Activated T-helper 1 cell treated with anti-CD3 and anti-CD28 coated beads, Interleukin-12 subunit alpha, Interleukin-12 subunit beta, Interleukin-2, Interleukin-4 antibody, amounts not matched to agents 30 ng/mL and 10 ng/mL and 1 ng/mL, durations not matched to agents 14 hours and 24 hours and 36 hours (primary cell): ENCODE data around the gene R3HDM2. TPM values are rescaled to one million over a fixed set of nuclear protein-coding genes. Genes with fewer than 3 reads are reported as not detected.
"Not testable (repeated sequence)": the region's sequence is repeated elsewhere in the genome, so short reads cannot be mapped to it uniquely, and the experiment has no call there.

Experiments used
- DNase-seq: peaks from one replicate; pipeline ENCODE4 v3.0.0; 2021; ENCODE audit warnings: low spot score
- H3K27ac Mint-ChIP-seq: one replicate; pipeline ENCODE4 v1.8.0; 2021; ENCODE audit warnings: mild to moderate bottlenecking, mixed read lengths
- H3K27me3 Mint-ChIP-seq: one replicate; pipeline ENCODE4 v1.8.0; 2022; ENCODE audit warnings: mild to moderate bottlenecking, moderate library complexity, mixed read lengths; ENCODE audit not compliant: insufficient read depth
- H3K36me3 Mint-ChIP-seq: one replicate; pipeline ENCODE4 v1.8.0; 2021; ENCODE audit warnings: low read depth, mixed read lengths
- H3K4me1 Mint-ChIP-seq: one replicate; pipeline ENCODE4 v1.8.0; 2021; ENCODE audit warnings: low read depth, mixed read lengths
- H3K4me3 Mint-ChIP-seq: one replicate; pipeline ENCODE4 v1.8.0; 2021; ENCODE audit warnings: mild to moderate bottlenecking, moderate library complexity, mixed read lengths
- H3K9me3 Mint-ChIP-seq: one replicate; pipeline ENCODE4 v1.8.0; 2021; ENCODE audit warnings: mixed read lengths
- intact Hi-C: fragments of 100-400 bp; cut with micrococcal nuclease; formaldehyde crosslinking; loops from one replicate; pipeline ENCODE4 v1.15.1; 2024
- total RNA-seq: library from RNA; stranded (reverse); gene quantifications from 2 replicates; pipeline ENCODE4 v1.2.3, GENCODE V29; 2022

Gene R3HDM2
- total RNA-seq, 1 donor from 2014 or later = 44.6 TPM

- Mint-ChIP-seq H3K27ac (no peak overlapping the region), H3K27me3 (no peaks in the 10 kb centered on the region), H3K4me1 (no peaks in the 10 kb centered on the region), H3K9me3 (peaks cover 7% of the 10 kb centered on the region), H3K4me3 (no peak overlapping the region), H3K36me3 (peaks cover 19% of the 10 kb centered on the region)
- no peak for DNase-seq
- intact Hi-C loops = no loop called here
Observed at GRCh38 chr12:57367121-57367520, 63.7 kb downstream of the R3HDM2 start.

DNA sequence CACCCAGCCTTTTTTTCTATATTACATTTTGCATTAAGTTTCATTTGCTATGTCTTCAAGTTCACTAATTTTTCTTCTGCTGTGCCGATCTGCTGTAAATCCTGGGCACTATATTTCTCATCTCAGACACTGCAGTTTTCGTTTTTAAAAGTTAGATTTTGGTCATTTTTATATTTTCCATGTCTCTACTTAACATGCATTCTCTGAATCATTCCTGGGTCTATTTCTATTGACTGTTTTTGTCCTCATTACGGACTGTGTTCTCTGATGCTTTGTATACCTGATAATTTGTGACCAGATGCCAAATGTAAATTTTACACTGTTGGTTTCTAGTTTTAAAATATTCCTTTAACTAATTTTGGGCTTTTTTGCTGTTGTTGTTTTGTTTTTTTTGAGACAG is 64.5 kb downstream of the R3HDM2 start:
- Mint-ChIP-seq H3K27me3 (no peaks in the 10 kb centered on the region), H3K27ac (no peak overlapping the region), H3K36me3 (peaks cover 19% of the 10 kb centered on the region), H3K4me3 (no peak overlapping the region), H3K4me1 (no peaks in the 10 kb centered on the region), H3K9me3 (peaks cover 7% of the 10 kb centered on the region)
- DNase-seq = no peak
- intact Hi-C loops = no loop called here

- H3K36me3 Mint-ChIP-seq = peaks cover 15% of the 10 kb centered on the region
- H3K27ac Mint-ChIP-seq, DNase-seq, H3K4me3 Mint-ChIP-seq, intact Hi-C loops, H3K27me3 Mint-ChIP-seq, H3K9me3 Mint-ChIP-seq, H3K4me1 Mint-ChIP-seq: not testable (repeated sequence)
Observed at GRCh38 chr12:57364156-57364555, 66.7 kb downstream of the R3HDM2 start.

DNA sequence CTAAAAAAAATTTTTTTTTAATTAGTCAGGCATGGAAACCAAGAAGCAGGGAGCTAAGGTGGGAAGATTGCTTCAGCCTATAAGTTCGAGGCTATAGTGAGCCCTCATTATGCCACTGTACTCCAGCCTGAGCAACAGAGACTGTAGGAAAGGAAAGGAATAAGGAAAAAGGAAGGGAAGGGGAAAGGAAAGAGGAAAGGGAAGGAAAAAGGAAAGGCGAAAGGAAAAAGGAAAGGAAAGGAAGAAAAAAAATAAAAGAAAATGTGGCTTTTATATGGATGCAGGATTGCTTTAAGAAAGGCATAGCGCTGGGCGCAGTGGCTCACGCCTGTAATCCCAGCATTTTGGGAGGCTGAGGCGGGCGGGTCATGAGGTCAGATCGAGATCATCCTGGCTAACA is 70.4 kb downstream of the R3HDM2 start:
- no peaks in the 10 kb centered on the region for H3K9me3 Mint-ChIP-seq
- no peak overlapping the region for H3K27ac Mint-ChIP-seq

DNA sequence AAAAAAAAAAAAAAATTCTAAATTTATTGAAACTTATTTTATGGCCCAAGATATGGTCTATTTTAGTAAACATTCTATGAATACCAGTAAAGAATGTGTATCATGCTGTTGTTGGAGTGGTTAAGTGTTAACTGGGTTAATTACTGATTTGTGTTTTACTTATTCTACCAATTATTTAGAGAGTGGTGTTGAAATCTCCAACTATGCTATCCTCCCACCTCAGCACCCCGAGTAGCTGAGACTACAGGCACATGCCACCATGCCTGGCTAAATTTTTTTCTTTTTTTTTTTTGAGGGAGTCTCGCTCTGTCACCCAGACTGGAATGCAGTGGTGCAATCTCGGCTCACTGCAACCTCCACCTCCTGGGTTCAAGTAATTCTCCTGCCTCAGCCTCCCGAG is 72.2 kb downstream of the R3HDM2 start:
- Mint-ChIP-seq H3K4me1 (no peaks in the 10 kb centered on the region), H3K27me3 (no peaks in the 10 kb centered on the region), H3K4me3 (no peak overlapping the region), H3K27ac (no peak overlapping the region), H3K9me3 (no peaks in the 10 kb centered on the region), H3K36me3 (peaks cover 5% of the 10 kb centered on the region)
- no peak for DNase-seq
- intact Hi-C loops = no loop called here

More for the DNA sequence above, 70.4 kb downstream of the R3HDM2 start:
- no peaks in the 10 kb centered on the region for H3K4me1 Mint-ChIP-seq
- H3K4me3 Mint-ChIP-seq = no peak overlapping the region
- no peak for DNase-seq
- peaks cover 5% of the 10 kb centered on the region for H3K36me3 Mint-ChIP-seq
- H3K27me3 Mint-ChIP-seq = no peaks in the 10 kb centered on the region
- intact Hi-C loops = no loop called here

DNA sequence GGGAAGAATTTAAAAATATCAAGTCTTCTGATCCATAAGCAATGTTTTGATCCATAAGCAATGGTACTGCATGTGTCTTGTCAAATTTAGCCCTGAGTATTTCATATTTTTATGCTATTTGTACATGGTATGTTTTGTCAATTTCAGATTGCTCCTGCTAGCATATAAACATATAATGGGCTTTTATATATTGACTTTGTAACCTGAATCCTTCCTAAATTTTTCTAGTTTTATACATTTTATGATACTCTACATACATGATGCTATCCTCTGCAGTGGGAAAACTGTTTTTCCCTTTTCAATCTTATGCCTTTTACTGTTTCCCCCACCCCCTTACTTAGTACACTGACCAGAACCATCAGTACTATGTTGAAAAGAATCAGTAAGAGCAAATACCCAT is 75.1 kb downstream of the R3HDM2 start:
- DNase-seq = no peak
- no peaks in the 10 kb centered on the region for H3K9me3 Mint-ChIP-seq
- intact Hi-C loops = no loop called here
- no peak overlapping the region for H3K27ac Mint-ChIP-seq
- H3K4me3 Mint-ChIP-seq = no peak overlapping the region
- no peaks in the 10 kb centered on the region for H3K27me3 Mint-ChIP-seq
- H3K4me1 Mint-ChIP-seq = no peaks in the 10 kb centered on the region
- H3K36me3 Mint-ChIP-seq = peaks cover 11% of the 10 kb centered on the region

- intact Hi-C loops = no loop called here
- Mint-ChIP-seq H3K4me1 (no peaks in the 10 kb centered on the region), H3K27ac (no peak overlapping the region), H3K4me3 (no peak overlapping the region), H3K36me3 (peaks cover 12% of the 10 kb centered on the region), H3K9me3 (peaks cover 7% of the 10 kb centered on the region), H3K27me3 (no peaks in the 10 kb centered on the region)
- DNase-seq = no peak
Observed at GRCh38 chr12:57352166-57352565, 78.7 kb downstream of the R3HDM2 start.

GRCh38 chr12:57347284-57347683 is 83.6 kb downstream of the R3HDM2 start:
- DNase-seq = no peak
- Mint-ChIP-seq H3K4me1 (peaks cover 7% of the 10 kb centered on the region), H3K27me3 (no peaks in the 10 kb centered on the region), H3K27ac (no peak overlapping the region), H3K36me3 (peaks cover 18% of the 10 kb centered on the region), H3K9me3 (peaks cover 8% of the 10 kb centered on the region), H3K4me3 (no peak overlapping the region)
- intact Hi-C loops = no loop called here

GRCh38 chr12:57343703-57344378 is 87.0 kb downstream of the R3HDM2 start:
- Mint-ChIP-seq H3K9me3 (peaks cover 8% of the 10 kb centered on the region), H3K27me3 (no peaks in the 10 kb centered on the region), H3K4me1 (peaks cover 7% of the 10 kb centered on the region), H3K36me3 (peaks cover 17% of the 10 kb centered on the region), H3K27ac (no peak overlapping the region), H3K4me3 (no peak overlapping the region)
- intact Hi-C loops = no loop called here
- no peak for DNase-seq

- peaks cover 7% of the 10 kb centered on the region for H3K4me1 Mint-ChIP-seq
- peaks cover 2% of the 10 kb centered on the region for H3K9me3 Mint-ChIP-seq
- intact Hi-C loops = no loop called here
- no peak overlapping the region for H3K4me3 Mint-ChIP-seq
- H3K36me3 Mint-ChIP-seq = peaks cover 16% of the 10 kb centered on the region
- no peaks in the 10 kb centered on the region for H3K27me3 Mint-ChIP-seq
- H3K27ac Mint-ChIP-seq = no peak overlapping the region
- DNase-seq = no peak
Observed at GRCh38 chr12:57342207-57342691, 88.6 kb downstream of the R3HDM2 start.

DNA sequence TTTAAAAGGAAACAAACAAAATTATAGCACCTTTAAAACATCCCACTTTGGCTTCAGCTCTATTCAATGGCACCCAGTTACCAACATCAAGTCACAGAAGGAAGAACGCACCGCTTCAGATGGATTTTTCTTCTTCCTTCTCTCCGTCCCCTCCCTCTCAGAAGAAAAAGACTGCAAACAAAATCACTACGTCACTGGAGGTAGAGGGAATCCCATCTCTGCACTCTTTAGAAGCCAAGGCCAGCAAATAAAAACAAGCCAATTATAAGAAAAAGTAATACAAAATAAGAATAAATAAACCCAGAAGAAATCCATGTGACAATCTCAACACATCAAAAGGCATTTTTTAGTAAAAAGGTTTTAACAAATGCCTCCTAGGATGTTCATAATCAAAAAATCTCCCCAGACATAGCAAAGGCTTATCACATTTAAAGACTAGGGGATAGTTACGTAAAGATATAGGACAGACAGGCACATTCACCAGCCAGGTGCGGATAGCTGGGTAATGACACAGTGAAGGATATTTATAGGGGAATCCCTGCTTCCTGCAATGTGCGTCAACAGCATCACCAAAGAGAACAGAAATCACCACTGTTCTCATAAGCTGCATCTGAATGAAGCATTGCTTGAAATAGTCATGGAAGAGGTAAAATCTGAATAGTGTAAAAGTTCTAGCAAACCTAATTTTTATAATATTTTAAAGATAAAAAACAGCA is 89.4 kb downstream of the R3HDM2 start:
- Mint-ChIP-seq H3K36me3 (peaks cover 16% of the 10 kb centered on the region), H3K4me1 (peaks cover 7% of the 10 kb centered on the region), H3K9me3 (peaks cover 1% of the 10 kb centered on the region), H3K4me3 (no peak overlapping the region), H3K27ac (no peak overlapping the region), H3K27me3 (no peaks in the 10 kb centered on the region)
- DNase-seq = no peak
- intact Hi-C loops = no loop called here

GRCh38 chr12:57340104-57340503 is 90.7 kb downstream of the R3HDM2 start:
- peaks cover 7% of the 10 kb centered on the region for H3K4me1 Mint-ChIP-seq
- no peak for DNase-seq
- H3K4me3 Mint-ChIP-seq = no peak overlapping the region
- peaks cover 5% of the 10 kb centered on the region for H3K9me3 Mint-ChIP-seq
- peaks cover 20% of the 10 kb centered on the region for H3K36me3 Mint-ChIP-seq
- no peaks in the 10 kb centered on the region for H3K27me3 Mint-ChIP-seq
- H3K27ac Mint-ChIP-seq = no peak overlapping the region
- intact Hi-C loops = no loop called here

GRCh38 chr12:57336299-57336698 is 94.5 kb downstream of the R3HDM2 start:
- DNase-seq, H3K27me3 Mint-ChIP-seq, H3K9me3 Mint-ChIP-seq, H3K4me3 Mint-ChIP-seq, H3K27ac Mint-ChIP-seq, intact Hi-C loops, H3K4me1 Mint-ChIP-seq: not testable (repeated sequence)
- peaks cover 19% of the 10 kb centered on the region for H3K36me3 Mint-ChIP-seq
